ENCODE measurements around the gene ACAP3.

The ACAP3 gene

GRCh38 chr1:1299686-1300351 lies 7.9 kb downstream of the ACAP3 start:
- DNase-seq (ENCODE audit: low read depth): no peak

GRCh38 chr1:1298861-1299685 lies 8.7 kb downstream of the ACAP3 start:
- no peak for DNase-seq (ENCODE audit: low read depth)

GRCh38 chr1:1297802-1298424 lies 9.8 kb downstream of the ACAP3 start:
- no peak for DNase-seq (ENCODE audit: low read depth)

GRCh38 chr1:1296070-1297061 lies 11.4 kb downstream of the ACAP3 start:
- no peak for DNase-seq (ENCODE audit: low read depth)

GRCh38 chr1:1295154-1295923 lies 12.4 kb downstream of the ACAP3 start:
- DNase-seq (ENCODE audit: low read depth): no peak

- DNase-seq (ENCODE audit: low read depth): no peak
Measured at GRCh38 chr1:1294250-1294890, 13.4 kb downstream of the ACAP3 start.

GRCh38 chr1:1293263-1294249 lies 14.2 kb downstream of the ACAP3 start:
- no peak for DNase-seq (ENCODE audit: low read depth)

- no peak for DNase-seq (ENCODE audit: low read depth)
Measured at GRCh38 chr1:1292851-1293250, 14.9 kb downstream of the ACAP3 start.

GRCh38 chr1:1292442-1292779 lies 15.3 kb downstream of the ACAP3 start:
- DNase-seq (ENCODE audit: low read depth): no peak

- DNase-seq (ENCODE audit: low read depth): no peak
Measured at GRCh38 chr1:1291548-1292441, 15.9 kb downstream of the ACAP3 start.

GRCh38 chr1:1291023-1291528 lies 16.7 kb downstream of the ACAP3 start:
- no peak for DNase-seq (ENCODE audit: low read depth)

- DNase-seq (ENCODE audit: low read depth): no peak
Measured at GRCh38 chr1:1290238-1290731, 17.4 kb downstream of the ACAP3 start.

- no peak for DNase-seq (ENCODE audit: low read depth)
Measured at GRCh38 chr1:1287288-1288110, 20.2 kb downstream of the ACAP3 start.

GRCh38 chr1:1286313-1287261 lies 21.1 kb downstream of the ACAP3 start:
- no peak for DNase-seq (ENCODE audit: low read depth)

GRCh38 chr1:1285611-1286311 lies 22.0 kb downstream of the ACAP3 start:
- DNase-seq (ENCODE audit: low read depth): no peak

Data from stromal cell of bone marrow (primary cell).